ENCODE data around the gene PPP6R3. TPM values are rescaled to one million over a fixed set of nuclear protein-coding genes. Genes with fewer than 3 reads are reported as not detected.
A peak's percentile ranks its signal among the peaks of the same experiment; 100 is the strongest.

PPP6R3 gene
- total and polyA plus RNA-seq, 5 donors from 2014 or later = 46.7 to 172 (median 51.6) TPM

DNA sequence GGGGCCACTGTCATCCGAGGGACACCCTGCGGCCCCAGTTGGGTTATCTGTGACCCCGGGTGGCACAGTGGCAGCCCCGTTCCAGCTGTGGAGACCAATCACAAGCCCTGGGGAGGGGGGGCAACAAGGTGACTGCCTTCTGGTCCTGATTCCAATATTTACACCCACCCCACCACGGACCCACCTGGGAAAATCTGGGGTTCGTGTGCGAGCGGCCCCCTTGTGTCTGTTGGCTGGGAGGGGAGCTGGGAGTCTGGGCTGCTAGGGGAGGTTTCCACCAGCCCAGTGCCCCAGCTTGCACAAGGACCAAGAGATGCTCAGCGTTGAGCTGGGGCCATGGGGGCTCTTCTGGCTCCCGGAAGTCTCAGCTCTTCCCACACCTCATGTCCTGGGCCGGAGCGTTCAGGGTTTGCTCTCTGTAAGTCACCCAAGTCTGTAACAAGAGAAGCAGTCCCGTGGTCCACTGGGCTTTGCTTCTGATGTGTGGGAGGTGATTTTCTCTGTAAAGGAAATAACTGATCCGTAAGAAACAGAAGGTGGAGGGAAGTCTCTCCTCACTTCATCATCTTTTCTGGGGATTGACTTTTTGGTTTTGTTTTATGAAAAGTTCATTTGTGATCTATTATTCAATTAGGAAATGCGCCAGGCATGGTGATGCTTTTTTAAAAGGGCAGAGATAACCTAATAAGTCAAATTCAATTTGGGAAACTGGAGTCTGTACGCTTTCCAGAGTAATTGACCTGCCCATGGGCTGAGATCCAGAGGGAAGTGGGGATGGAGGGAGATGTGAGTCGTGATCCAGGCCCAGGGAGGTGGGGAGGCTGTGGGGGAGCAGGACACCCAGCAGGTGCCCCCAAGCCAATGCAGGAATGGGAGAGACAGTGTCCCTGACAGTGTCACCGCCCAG lies 201.4 kb downstream of the PPP6R3 start:
- H3K9me3 Mint-ChIP-seq = peaks cover 0 to 2% (median 0%) of the 10 kb centered on the region in 7 donors
- no peaks in the 10 kb centered on the region for H3K9me3 ChIP-seq (ENCODE audit: control insufficient read depth in 2 of 2, low read length in 2 of 2)
- no peaks in the 10 kb centered on the region for H3K36me3 Mint-ChIP-seq
- no peaks in the 10 kb centered on the region for H3K4me1 Mint-ChIP-seq
- H3K27ac ChIP-seq (ENCODE audit: insufficient read depth, low read length, poor library complexity, severe bottlenecking) = no peak overlapping the region
- ATAC-seq (ENCODE audit: low read depth in 2 of 2) = no peak
- H3K36me3 ChIP-seq (ENCODE audit: control insufficient read depth, insufficient read depth, low read length) = no peaks in the 10 kb centered on the region
- no peak overlapping the region for H3K4me3 Mint-ChIP-seq
- H3K27me3 Mint-ChIP-seq = no peaks in the 10 kb centered on the region
- no peaks in the 10 kb centered on the region for H3K27me3 ChIP-seq (ENCODE audit: control insufficient read depth, insufficient read depth, low read length)
- H3K27ac Mint-ChIP-seq = peak overlapping the region in 1 of 3 donors; percentile 81
- H3K4me3 ChIP-seq (ENCODE audit: low read depth, low read length) = no peak overlapping the region
- H3K4me1 ChIP-seq (ENCODE audit: control insufficient read depth, insufficient read depth, low read length, poor library complexity, severe bottlenecking) = no peaks in the 10 kb centered on the region
- no peak for DNase-seq

DNA sequence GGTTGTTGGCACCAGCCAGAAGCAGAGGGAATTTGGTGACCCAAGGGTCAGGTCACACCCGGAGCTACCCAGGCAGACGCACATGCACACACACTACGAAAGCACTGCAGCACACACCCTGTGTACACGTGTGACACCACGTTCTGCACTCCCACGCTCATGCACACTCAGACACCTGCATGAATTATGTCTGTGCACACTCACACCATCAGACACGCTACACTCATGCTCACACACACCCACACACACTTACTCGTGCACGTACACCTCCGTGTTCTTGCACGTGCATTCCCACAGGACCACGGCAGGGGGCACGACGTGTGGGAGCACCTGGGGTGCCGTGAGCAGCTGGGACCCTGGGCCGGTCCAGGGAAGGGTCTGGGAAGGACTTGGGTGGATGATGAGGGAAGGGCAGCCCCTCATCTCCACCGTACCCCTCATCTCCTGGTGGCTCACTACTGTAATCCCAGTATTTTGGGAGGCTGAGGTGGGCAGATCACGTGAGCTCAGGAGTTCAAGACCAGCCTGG lies 203.0 kb downstream of the PPP6R3 start:
- Histone ChIP-seq H3K4me1 (ENCODE audit: control insufficient read depth, insufficient read depth, low read length, poor library complexity, severe bottlenecking) (no peaks in the 10 kb centered on the region), H3K9me3 (ENCODE audit: control insufficient read depth in 2 of 2, low read length in 2 of 2) (no peaks in the 10 kb centered on the region), H3K36me3 (ENCODE audit: control insufficient read depth, insufficient read depth, low read length) (no peaks in the 10 kb centered on the region), H3K27ac (ENCODE audit: insufficient read depth, low read length, poor library complexity, severe bottlenecking) (no peak overlapping the region), H3K27me3 (ENCODE audit: control insufficient read depth, insufficient read depth, low read length) (no peaks in the 10 kb centered on the region), H3K4me3 (ENCODE audit: low read depth, low read length) (no peak overlapping the region)
- DNase-seq = no peak
- no peak for ATAC-seq (ENCODE audit: low read depth in 2 of 2)
- Mint-ChIP-seq H3K27ac (no peak overlapping the region), H3K27me3 (no peaks in the 10 kb centered on the region), H3K36me3 (no peaks in the 10 kb centered on the region), H3K4me1 (no peaks in the 10 kb centered on the region), H3K9me3 (peaks cover 0 to 2% (median 0%) of the 10 kb centered on the region in 7 donors), H3K4me3 (no peak overlapping the region)

DNA sequence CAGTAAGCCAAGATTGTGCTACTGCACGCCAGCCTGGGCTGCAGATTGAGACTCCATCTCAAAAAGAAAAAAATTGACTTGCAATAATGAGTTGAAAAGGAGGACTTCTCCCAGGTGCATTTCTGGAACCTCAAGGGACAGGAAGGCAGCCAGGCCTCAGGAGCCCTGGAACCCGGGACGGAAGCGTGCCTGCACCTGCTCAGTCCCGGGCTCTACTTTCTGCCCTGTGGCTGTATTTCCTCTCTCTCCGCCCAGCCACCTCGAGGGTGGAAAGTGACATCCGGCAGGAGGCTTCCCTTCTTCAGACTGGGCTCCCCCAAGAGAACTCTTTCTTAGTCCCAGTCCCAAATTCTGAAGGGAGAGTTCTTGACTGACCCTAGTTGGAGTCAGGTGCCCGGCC lies 203.6 kb downstream of the PPP6R3 start:
- Mint-ChIP-seq H3K27me3 (no peaks in the 10 kb centered on the region), H3K27ac (no peak overlapping the region), H3K4me1 (no peaks in the 10 kb centered on the region), H3K4me3 (no peak overlapping the region), H3K9me3 (peaks cover 0 to 2% (median 0%) of the 10 kb centered on the region in 7 donors), H3K36me3 (no peaks in the 10 kb centered on the region)
- Histone ChIP-seq H3K36me3 (ENCODE audit: control insufficient read depth, insufficient read depth, low read length) (no peaks in the 10 kb centered on the region), H3K9me3 (ENCODE audit: control insufficient read depth in 2 of 2, low read length in 2 of 2) (no peaks in the 10 kb centered on the region), H3K4me3 (ENCODE audit: low read depth, low read length) (no peak overlapping the region), H3K27ac (ENCODE audit: insufficient read depth, low read length, poor library complexity, severe bottlenecking) (no peak overlapping the region), H3K27me3 (ENCODE audit: control insufficient read depth, insufficient read depth, low read length) (no peaks in the 10 kb centered on the region), H3K4me1 (ENCODE audit: control insufficient read depth, insufficient read depth, low read length, poor library complexity, severe bottlenecking) (no peaks in the 10 kb centered on the region)
- DNase-seq (no peak), ATAC-seq (ENCODE audit: low read depth in 2 of 2) (no peak)

- DNase-seq (no peak), ATAC-seq (ENCODE audit: low read depth in 2 of 2) (no peak)
- H3K27me3 Mint-ChIP-seq = no peaks in the 10 kb centered on the region
- H3K36me3 Mint-ChIP-seq = no peaks in the 10 kb centered on the region
- peaks cover 0 to 2% (median 0%) of the 10 kb centered on the region in 7 donors for H3K9me3 Mint-ChIP-seq
- H3K27ac Mint-ChIP-seq = no peak overlapping the region
- Histone ChIP-seq H3K4me3 (ENCODE audit: low read depth, low read length) (no peak overlapping the region), H3K27ac (ENCODE audit: insufficient read depth, low read length, poor library complexity, severe bottlenecking) (no peak overlapping the region), H3K9me3 (ENCODE audit: control insufficient read depth in 2 of 2, low read length in 2 of 2) (no peaks in the 10 kb centered on the region), H3K27me3 (ENCODE audit: control insufficient read depth, insufficient read depth, low read length) (no peaks in the 10 kb centered on the region), H3K36me3 (ENCODE audit: control insufficient read depth, insufficient read depth, low read length) (no peaks in the 10 kb centered on the region), H3K4me1 (ENCODE audit: control insufficient read depth, insufficient read depth, low read length, poor library complexity, severe bottlenecking) (no peaks in the 10 kb centered on the region)
- H3K4me1 Mint-ChIP-seq = no peaks in the 10 kb centered on the region
- H3K4me3 Mint-ChIP-seq = no peak overlapping the region
Observed at GRCh38 chr11:68664906-68665305, 204.4 kb downstream of the PPP6R3 start.

Other genes starting within 250 kb of the PPP6R3 start
- 43.1 TPM for gene KMT5B, start 247.5 kb upstream of the PPP6R3 start, total RNA-seq
- 10 to 100 TPM; 31.6 to 42.8 (median 35.7) TPM for gene KMT5B, start 247.5 kb upstream of the PPP6R3 start, polyA plus RNA-seq
- 9.4 TPM for gene C11orf24, start 188.8 kb upstream of the PPP6R3 start, total RNA-seq
- gene C11orf24, start 188.8 kb upstream of the PPP6R3 start, polyA plus RNA-seq = 10 to 100 TPM in 1 of 4 donors, 1 to 10 TPM in 3; 6.6 to 11.0 (median 8.7) TPM
- gene LRP5, start 148.2 kb upstream of the PPP6R3 start, total RNA-seq = 1.3 TPM
- 1 to 10 TPM in 1 of 4 donors, under 1 TPM in 2, not detected in 1; 0.22 to 1.2 (median 0.40) TPM for gene LRP5, start 148.2 kb upstream of the PPP6R3 start, polyA plus RNA-seq
- not detected for gene GAL, start 223.8 kb downstream of the PPP6R3 start, total RNA-seq
- not detected for gene GAL, start 223.8 kb downstream of the PPP6R3 start, polyA plus RNA-seq